Activated T-cell treated with anti-CD3 and anti-CD28 coated beads for 1 hour (primary cell): Measurements from ENCODE around the gene NMRAL1.

Experiments
- DNase-seq: peaks from one replicate; pipeline ENCODE4 v3.0.0-alpha.2; 2020; ENCODE audit warnings: low read depth

The NMRAL1 gene

GRCh38 chr16:4474192-4474961 lies at the start of gene NMRAL1:
Gene NMRAL1, minus strand, starts transcription at chr16:4474625. Its CDS starts 493 bp downstream, at chr16:4474132.
- DNase-seq, result peak; percentile 71

GRCh38 chr16:4523686-4524085 lies 49.3 kb upstream of the NMRAL1 start:
- DNase-seq, result no peak

DNA sequence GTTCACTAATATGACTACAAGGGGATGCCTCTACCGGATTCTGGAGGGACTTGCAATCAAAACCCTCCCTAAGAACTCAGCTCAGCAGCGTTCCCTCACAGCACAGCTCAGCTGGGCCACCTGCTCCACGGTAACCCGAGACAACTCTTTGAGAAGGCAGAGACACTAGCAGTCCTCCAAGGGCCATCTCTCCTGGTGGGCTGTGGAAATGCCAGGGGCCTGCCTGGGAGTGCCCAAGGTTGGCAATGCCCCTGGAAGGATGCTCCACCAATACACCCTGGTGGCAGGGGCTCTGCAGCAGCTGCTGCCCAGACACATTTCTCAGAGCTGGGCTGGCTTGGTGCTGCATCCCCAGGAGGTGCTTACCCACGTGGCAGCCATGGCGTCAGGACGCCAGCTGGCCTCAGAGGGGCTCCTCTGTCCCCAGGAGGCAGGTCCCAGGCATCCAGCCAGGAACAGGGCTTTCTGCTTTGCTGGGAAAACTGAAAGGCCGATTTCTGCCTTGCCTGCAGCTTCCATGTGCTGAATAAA lies 47.7 kb upstream of the NMRAL1 start:
- no peak for DNase-seq

- DNase-seq, result no peak
Observed at GRCh38 chr16:4520913-4521312, 46.5 kb upstream of the NMRAL1 start.

DNA sequence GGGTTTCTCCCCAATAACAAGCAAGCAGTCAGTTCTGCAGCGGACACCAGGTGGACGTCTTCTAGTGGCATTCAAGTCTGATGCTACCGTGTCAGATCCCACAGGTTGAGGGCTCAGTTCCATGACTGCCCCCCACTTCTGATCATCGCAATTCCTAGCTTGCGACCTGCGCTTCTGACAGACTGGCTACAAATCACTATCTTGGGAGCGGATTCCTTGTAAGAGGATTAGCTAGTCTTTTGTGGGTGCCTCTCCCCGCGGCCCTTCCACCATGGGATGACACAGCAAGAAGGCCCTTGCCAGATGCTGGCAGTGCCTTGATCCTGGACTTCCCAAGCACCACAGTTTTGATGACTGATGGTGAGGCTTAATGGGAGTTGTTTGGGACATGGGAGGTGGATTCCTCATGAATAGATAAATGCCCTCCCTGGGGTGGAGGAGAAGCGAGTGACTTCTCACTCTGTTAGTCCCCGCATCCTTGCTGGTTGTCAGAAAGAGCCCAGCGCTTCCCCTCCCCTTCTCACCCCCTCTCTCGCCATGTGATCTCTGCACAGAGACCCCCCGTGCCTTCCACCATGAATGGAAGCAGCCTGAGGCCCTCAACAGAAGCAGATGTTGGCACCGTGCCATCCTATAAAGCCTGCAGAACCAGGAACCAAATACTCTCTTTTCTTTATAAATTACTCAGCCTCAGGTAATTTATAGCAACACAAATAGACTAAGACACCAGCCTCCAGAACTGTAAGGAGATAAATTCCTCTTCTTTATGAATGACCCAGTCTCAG lies 45.0 kb upstream of the NMRAL1 start:
- no peak for DNase-seq

DNA sequence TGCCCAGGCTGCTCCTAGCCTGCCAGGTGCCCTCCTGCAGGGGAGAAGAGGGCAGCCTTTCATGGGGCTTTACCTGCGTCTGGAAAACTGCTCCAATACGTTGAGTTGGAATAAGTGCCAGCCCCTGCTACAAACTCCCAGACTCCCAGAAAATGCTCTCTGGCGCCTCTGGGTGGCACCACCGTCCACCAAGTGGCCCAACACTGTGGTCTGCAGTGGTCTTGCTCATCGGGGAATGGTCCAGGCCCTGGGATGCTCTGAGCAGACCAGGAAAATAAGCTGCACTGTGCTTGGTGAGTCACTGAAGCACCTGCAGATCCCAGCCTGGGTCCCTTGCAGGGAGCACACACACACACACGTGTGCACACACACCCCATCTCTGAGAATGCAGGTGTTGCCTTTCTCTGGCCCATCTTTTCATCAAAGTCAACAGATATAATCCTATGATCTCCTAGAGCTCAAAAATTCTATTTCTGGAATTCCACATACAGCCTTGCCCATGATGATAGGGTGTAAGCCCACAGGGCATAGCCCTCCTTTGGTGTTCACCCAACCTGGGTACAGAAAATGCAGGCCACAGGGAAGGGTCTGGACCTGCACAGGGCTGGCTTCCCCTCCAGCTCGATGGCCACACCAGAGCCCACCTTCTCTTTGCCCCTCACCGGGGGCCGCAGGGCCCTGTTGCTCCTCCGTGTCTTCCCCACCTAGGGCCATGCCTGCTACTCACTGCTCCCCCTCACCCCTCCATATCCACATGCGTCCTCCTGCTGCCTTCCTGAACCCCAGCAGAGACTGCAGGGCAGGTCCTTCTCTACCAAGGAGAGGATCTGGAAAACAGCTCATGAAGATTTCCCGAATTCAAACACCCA lies 43.6 kb upstream of the NMRAL1 start:
- no peak for DNase-seq

DNA sequence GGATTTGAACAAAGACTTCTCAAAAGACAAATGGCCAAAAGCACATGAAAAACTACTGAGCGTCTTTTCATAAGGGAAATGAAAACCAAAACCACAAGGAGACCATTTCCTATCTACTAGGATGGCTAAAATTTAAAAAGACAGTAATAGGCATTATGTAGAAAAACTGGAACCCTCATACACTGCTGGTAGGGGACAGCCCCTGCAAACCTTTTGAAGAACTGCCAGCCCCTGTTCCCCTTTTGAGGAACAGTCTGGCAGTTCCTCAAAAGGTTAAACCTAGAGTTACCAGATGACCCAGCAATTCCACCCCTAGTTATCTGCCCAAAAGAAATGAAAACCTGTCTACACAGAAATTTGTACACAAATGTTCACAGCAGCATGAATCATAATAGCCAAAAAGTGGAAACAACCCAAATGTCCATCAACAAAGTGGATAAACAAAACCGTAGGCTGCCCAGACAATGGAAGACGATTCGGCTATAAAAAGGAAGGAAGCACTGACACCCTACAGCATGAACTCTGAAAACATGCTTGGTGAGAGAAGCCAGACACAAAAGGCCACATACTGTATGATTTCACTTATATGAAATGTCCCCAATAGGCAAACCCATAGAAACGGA lies 41.3 kb upstream of the NMRAL1 start:
- DNase-seq, result no peak

DNA sequence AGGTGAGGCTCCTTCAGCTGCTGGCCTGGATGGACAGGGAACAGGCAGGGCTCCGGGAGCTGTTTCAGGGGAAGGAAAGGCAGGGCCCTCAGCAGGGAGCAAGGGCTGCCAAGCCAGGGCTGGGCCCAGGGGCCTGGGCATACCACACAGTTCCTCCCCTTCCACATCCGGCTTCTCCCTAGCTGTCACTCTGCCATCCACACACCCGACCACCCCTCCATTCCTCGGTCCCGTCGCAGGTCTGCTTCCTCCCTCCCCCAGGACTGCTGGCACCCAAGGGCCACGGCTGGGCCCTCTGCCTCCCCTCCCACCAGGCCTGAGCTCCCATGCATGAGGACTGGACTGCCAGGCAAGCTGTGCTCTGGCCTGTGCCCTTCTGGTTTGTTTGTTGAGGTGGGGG lies 40.2 kb upstream of the NMRAL1 start:
- no peak for DNase-seq

DNA sequence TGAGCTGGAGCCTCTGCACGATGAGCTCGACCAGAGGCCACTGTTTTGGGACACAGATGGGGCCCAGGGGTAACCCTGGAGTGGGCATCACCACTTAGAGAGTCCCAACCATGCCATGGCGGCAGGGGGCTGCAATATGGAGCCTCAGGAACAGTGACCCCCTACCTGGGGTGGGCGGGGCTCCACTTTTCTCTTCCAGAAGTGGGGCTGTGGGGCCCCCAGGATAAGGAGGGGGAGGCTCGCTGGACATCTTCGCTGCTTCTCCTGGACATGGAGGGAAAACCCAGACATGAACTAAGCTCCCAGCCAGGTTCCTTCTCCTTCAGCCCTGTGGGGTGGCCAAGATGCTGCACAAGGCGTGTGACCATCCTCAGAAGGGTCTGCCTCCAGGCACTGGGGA lies 39.5 kb upstream of the NMRAL1 start:
- DNase-seq, result no peak

DNA sequence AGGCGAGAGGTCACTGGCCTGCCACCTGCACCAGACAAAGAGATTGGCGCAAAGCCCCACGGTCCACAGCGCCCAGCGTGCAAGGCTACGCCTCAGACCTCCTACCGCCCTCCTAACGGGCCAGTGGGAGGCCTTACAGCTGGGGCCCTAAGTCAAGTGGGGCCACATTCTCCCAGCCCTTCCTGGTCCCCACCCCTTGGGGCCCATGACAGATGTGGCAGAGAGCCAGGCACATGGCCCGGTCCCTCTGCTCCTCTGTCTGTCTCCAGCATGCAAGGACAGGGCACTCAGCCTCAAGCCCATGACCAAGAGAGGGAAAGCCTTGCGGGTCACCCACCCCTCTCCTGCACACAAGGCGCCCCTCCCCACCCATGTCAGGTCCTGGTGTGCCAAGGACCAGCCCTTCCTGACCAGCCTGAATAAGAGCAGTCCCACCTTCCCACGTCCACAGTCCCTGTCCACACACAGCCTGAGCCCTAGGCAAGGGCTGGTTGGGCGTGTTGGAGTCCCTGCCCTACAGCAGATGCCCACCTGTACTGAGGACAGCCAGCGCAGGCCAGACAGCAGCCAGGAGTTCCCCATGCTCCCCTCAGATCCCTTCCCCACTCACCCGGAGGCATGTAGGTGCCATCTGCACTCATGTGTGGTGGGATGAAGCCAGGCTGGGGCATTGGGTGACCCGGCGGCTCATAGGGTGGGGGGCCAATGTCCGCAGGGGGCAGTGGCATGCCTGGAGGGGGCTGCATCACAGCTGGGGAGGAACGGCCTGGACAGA lies 38.8 kb upstream of the NMRAL1 start:
- no peak for DNase-seq

DNA sequence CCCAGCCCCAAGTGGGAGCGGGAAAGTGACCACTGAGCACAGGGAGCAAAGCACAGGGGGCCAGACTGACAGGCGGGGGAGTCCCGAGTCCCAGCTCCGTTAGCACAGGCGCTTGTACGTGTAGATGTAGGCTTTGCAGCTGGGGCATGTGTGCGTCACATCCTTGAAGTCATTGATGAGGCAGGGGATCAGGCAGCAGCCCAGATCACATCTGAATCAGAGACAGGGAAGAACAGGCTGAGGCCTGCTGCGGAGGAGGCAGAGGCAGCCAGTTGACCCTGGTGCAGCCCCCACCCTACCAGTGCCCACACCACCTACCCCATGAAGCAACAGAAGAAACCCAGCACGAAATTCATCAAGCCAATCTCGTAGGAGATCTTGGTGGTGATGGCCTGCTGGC lies 38.0 kb upstream of the NMRAL1 start:
- no peak for DNase-seq

- no peak for DNase-seq
Observed at GRCh38 chr16:4511441-4512082, 37.1 kb upstream of the NMRAL1 start.

DNA sequence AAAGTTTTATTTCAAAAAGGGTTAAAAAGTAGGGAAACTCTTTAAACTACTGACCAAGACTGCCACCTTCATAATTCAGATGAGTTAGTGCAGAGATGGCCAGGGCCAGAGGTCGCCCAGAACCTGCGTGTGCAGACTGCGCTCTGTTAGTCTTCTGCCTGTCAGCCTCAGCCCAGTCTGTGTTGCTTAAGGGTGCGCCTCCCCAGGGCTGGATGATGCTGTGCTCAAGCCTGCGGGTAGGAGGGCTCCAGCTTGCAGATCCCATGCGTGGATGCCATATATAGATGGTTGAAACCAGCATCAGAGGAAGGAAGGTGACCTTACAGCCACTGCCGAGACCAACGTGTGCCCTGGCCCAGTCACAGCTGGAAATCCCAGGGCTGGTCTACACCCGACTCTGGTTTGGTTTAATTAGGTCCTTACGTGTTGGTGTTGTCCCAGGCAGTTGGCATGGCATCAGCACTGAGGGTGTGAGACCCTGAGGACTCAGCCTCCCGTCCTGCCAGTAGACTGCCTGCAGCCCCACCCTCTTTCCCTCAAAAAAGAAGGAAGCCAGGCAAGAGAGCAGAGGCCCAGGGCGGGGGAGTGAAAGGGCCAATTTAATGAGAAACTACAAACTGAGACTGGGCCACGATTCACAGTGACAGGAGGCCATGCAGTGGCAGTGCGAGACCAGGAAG lies 36.5 kb upstream of the NMRAL1 start:
- DNase-seq, result no peak

DNA sequence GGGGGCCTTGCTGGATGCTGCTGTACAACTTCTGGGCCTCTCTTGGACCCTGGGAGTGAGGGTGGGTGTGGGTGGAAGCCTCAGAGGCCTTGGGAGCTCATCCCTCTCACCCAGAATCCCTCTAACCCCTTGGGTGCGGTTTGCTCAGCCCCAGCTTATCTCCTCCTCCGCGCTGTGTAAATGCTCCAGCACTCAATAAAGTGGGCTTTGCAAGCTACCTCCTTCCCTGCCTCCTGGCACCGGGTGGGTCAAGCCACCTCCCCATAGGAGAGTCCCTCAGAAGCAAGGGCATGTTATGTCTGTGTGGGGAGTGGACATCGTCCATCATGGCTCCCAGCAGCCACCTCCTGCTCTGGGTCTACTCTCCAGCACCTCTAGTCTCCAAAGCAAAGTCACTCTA lies 35.7 kb upstream of the NMRAL1 start:
- DNase-seq, result no peak

GRCh38 chr16:4509420-4509819 lies 35.0 kb upstream of the NMRAL1 start:
- DNase-seq, result no peak

DNA sequence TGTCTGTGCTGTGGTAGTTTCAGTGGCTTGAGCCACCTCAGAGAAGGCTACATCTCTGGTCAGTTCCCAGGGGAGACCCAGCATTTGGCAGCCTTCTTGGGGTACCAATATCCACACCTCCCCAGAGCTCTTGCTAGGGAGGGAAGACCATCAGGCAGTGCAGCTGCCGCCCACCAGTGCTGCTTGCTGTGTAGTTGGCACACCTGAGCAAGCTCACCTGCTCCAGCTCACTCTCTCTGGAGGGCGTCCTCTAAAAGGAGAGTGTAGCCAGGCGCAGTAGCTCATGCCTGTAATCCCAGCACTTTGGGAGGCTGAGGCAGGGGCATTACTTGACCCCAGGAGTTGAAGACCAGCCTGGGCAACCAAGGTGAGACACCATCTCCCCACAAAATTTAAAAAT lies 34.4 kb upstream of the NMRAL1 start:
- DNase-seq, result no peak

DNA sequence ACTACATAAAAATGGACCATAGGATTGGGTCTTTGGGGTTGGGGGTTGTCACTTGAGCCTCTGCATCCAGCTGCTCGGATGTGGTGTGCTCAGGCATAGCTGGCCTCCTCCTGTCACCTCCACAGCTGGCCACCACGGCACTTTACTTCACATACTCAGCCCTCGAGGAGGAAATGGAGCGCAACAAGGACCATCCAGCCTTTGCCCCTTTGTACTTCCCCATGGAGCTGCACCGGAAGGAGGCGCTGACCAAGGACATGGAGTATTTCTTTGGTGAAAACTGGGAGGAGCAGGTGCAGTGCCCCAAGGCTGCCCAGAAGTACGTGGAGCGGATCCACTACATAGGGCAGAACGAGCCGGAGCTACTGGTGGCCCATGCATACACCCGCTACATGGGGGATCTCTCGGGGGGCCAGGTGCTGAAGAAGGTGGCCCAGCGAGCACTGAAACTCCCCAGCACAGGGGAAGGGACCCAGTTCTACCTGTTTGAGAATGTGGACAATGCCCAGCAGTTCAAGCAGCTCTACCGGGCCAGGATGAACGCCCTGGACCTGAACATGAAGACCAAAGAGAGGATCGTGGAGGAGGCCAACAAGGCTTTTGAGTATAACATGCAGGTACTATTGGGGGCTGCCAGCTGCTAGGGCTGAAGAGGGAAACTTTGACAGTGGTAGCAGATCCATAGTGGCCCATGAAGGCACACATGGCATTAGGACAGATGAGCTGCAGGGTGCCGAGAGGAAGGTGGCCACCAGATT lies 33.3 kb upstream of the NMRAL1 start:
- no peak for DNase-seq

DNA sequence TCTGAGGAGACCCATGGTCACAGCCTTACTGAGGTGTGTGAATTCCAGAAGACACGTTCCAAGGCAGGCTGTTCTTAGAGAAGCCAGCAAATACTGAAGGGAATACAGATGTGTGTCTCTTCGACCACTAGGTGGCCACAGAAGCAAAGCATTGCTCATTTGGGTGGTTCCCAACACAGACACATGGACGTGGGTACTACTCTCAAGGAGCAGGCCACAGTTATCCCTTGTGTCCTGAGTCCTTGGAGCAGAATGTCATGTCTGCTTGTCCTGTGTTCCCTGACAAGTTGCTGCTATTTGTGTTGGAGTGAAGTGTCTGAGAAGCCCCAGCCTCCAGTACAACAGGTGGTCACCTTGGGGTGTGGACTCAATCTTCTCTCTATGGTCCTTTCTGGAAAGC lies 32.0 kb upstream of the NMRAL1 start:
- DNase-seq, result peak; percentile 37
